Stimulated activated memory B cell treated with anti-CD40 and anti-IgM and Interleukin-4, amounts not matched to agents 10 μg/mL and 1 μg/mL and 100 μg/mL, for 72 hours (primary cell): ENCODE measurements around the gene KCP.

ENCODE experiments used
- ATAC-seq: fragments of 150-1000 bp; cut with Tn5 transposase; 2 replicates; pipeline ENCODE4 v1.10.0; 2021
- H3K27ac Mint-ChIP-seq: one replicate; pipeline ENCODE4 v1.8.0; 2022; ENCODE audit warnings: mild to moderate bottlenecking, mixed read lengths
- H3K27me3 Mint-ChIP-seq: one replicate; pipeline ENCODE4 v1.8.0; 2022; ENCODE audit warnings: mixed read lengths
- H3K36me3 Mint-ChIP-seq: one replicate; pipeline ENCODE4 v1.8.0; 2022; ENCODE audit warnings: mixed read lengths
- H3K4me1 Mint-ChIP-seq: one replicate; pipeline ENCODE4 v1.8.0; 2022; ENCODE audit warnings: mixed read lengths
- H3K4me3 Mint-ChIP-seq: one replicate; pipeline ENCODE4 v1.8.0; 2022; ENCODE audit warnings: mild to moderate bottlenecking, moderate library complexity, mixed read lengths
- H3K9me3 Mint-ChIP-seq: one replicate; pipeline ENCODE4 v1.8.0; 2022; ENCODE audit warnings: mixed read lengths

The KCP gene

DNA sequence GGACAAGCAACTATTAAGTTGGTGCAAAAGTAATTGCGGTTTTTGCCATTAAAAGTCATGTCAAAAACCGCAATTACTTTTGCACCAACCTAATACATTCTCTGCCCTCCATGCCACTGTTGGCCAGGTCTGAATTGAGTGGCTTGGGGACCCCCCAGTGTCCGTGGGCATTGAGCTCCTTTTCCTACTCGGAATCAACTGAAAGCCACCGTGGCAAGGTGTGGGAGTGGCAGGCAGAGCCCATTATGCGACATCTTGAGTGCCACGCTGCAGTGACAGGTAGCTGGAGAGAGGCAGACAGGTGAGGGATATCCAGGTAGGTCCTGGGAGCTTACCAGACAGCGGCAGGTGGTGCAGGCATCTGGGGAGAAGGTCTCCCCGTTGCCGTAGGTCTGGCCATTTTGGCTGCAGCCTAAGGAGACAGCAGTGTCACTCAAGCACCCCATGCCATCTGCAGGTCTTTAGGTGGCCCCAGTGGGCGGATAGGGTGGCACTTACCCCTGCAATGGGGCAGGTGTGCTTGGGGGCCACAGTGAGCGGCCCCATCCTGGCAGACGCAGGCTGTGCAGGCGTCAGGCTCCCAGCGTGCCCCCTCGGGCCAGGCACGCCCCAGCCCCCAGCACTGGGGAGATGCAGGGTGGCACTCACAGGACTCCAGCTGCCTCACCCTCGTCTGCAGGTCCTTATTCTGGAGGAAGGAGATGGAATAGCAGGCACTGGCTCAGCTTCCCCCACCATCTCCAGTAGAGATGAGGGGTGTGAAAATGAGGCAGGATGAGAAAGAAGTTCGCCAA, 3.5 kb downstream of the KCP start:
- no peak overlapping the region for H3K4me3 Mint-ChIP-seq
- no peaks in the 10 kb centered on the region for H3K36me3 Mint-ChIP-seq
- no peak overlapping the region for H3K27ac Mint-ChIP-seq
- peaks cover 53% of the 10 kb centered on the region for H3K4me1 Mint-ChIP-seq
- ATAC-seq, result no peak
- no peaks in the 10 kb centered on the region for H3K9me3 Mint-ChIP-seq
- H3K27me3 Mint-ChIP-seq, result peaks cover 43% of the 10 kb centered on the region

DNA sequence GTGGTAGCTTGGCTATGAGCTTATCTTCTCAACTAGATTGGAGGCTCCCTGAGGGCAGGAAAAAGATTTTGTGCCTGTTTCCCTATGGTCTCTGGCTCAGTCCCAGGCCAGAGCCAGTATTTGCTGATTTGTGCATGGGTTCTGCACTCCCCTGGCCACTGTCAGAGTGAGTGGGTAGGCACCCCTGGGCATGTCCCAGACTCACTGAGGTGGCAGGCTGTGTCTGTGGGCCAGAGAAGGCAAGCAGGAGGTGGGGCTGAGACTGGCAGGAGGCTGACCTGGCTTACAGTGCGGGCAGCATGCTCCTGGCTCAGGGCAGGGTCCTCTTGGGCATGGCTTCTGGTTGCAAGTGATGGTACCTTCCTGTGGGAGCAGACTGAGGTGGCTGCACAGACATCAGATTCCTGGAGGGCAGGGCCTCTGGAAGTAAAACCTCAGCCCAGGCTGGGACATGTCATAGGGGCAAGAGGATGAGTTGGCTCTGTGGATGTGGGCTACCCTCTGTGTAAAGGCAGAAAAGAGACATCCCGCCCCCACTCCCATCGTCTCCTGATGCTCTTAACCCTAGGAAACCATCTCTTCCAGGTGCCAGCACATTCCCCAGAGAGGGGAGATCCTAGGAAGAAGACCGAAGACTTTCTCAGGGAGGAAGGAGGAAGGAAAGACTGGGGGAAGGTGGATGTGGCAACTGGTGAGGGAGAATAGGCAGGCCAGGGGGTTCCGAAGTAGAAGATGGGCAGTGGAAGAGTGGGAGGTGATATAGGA, 4.3 kb downstream of the KCP start:
- no peaks in the 10 kb centered on the region for H3K9me3 Mint-ChIP-seq
- ATAC-seq, result no peak
- peaks cover 45% of the 10 kb centered on the region for H3K4me1 Mint-ChIP-seq
- no peak overlapping the region for H3K4me3 Mint-ChIP-seq
- H3K27ac Mint-ChIP-seq, result peak overlapping the region; percentile 18
- no peaks in the 10 kb centered on the region for H3K36me3 Mint-ChIP-seq
- H3K27me3 Mint-ChIP-seq, result peaks cover 37% of the 10 kb centered on the region

DNA sequence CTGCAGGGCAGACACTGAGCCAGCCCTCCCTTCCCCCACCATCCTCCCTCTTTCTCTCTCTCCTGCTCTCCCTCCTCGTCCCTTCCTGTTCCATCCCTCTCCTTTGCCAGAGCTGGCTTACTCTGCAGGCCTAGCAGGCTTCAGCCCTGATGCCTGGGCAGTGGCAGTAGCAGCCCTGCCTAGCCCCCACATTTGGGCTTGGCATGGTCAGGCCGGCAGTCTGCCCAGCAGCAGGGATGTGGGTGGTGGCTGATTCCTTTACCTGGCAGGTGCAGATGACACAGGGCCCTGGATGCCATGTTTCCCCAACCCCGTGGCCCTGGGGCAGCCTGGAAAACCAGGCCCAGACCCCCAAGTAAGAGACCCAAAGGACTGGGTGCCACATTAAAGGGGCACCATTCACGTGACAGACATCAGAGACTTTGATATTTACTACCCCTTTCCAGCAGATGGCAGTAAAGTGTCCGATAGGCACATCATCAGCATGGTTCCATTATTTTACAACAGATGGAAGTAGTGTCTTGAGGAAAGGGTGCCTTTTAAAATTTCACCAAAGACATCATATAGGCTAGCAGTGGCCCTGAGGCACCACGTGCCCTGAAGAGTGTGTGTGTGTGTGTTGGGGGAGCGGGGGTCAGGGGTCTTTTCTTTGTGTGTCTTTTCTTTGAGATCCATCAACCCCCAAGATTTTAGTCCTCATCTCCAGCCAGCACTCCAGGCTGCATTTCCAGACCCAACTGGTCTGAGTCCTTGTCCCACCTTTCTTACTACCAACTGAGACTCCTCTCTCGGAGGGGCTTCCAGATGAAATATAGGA, 5.9 kb downstream of the KCP start:
- peaks cover 32% of the 10 kb centered on the region for H3K4me1 Mint-ChIP-seq
- H3K9me3 Mint-ChIP-seq, result no peaks in the 10 kb centered on the region
- H3K27me3 Mint-ChIP-seq, result peaks cover 21% of the 10 kb centered on the region
- ATAC-seq, result peak; percentile 71
- H3K4me3 Mint-ChIP-seq, result no peak overlapping the region
- peak overlapping the region; percentile 82 for H3K27ac Mint-ChIP-seq
- H3K36me3 Mint-ChIP-seq, result no peaks in the 10 kb centered on the region

DNA sequence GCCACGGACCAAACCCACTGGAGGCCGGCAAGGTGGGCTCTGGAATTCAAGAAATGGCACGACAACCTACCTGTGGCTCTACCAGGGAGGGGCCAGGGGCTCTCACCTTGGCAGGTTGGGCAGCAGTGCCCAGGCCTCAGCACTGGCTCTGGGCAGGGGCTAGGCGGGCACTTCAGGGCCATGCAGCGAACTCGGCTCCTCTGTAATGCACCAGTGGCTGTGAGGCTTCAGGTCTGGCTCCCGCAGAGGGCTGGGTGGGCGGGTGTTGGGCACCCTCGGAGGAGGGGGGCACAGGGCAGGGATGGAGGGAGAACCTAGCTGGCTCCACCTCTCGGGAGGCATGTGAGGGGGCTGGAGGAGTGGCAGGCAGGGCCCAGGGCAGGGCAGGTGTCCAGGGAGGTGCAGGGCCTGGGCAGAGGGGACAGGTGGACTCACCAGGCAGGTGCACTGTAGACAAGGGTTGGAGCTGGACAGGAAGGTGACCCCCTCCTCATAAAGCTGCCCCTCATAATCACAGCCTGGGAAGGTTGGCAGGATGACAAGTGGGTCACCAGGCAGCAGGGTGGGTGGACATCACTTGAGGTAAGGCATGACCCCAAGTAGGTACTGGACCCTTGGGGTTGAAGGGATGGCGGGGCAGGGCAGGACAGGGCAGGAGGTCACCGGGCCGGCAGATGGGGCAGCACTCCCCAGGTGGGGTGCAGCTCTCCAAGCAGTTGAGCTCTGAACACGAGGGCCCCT, 6.7 kb downstream of the KCP start:
- H3K36me3 Mint-ChIP-seq, result no peaks in the 10 kb centered on the region
- peaks cover 13% of the 10 kb centered on the region for H3K27me3 Mint-ChIP-seq
- peak overlapping the region; percentile 82 for H3K27ac Mint-ChIP-seq
- ATAC-seq, result no peak
- H3K4me1 Mint-ChIP-seq, result peaks cover 28% of the 10 kb centered on the region
- H3K9me3 Mint-ChIP-seq, result no peaks in the 10 kb centered on the region
- no peak overlapping the region for H3K4me3 Mint-ChIP-seq

DNA sequence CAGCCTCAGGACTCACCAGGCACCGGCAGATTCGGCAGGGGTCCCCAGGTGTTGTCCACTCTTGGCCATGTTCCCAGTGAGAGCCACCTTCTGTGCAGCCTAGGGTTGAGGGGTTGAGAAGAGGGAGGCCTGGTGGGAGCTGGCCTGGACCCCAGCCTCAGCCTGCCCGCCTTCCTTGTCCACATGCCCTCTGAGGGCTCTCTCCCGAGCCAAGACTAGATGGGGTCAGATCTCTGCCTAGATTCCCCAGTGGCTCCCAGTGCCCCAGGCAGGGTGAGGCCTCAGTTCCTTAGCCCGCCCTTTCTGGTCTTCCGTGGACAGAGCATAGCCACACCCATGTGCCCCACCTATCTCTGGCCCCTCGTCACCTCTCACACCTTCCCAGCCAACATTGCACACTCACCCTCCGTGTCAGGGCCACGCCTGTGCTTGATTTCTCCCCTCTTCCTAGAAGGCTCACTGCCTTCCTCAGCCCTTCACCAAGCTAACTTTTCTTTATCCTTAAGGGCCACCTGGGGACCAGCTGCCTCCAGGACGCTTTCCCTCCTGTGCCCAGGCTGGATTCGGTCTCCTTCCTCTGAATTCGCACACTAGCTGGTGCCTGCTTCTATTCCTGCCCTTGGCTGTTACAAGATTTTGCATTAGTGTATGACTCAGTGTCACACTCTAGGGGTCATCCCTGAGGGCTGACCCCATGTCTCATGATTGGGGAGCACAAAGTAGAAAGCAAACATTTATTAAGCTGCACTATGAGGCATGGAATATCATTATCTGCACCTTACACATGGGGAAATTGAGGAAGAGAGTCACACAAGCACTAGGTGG, 7.5 kb downstream of the KCP start:
- Mint-ChIP-seq H3K36me3 (peaks cover 6% of the 10 kb centered on the region), H3K9me3 (peaks cover 3% of the 10 kb centered on the region), H3K27me3 (peaks cover 5% of the 10 kb centered on the region), H3K4me1 (peaks cover 24% of the 10 kb centered on the region), H3K27ac (peak overlapping the region; percentile 5), H3K4me3 (no peak overlapping the region)
- ATAC-seq, result no peak

DNA sequence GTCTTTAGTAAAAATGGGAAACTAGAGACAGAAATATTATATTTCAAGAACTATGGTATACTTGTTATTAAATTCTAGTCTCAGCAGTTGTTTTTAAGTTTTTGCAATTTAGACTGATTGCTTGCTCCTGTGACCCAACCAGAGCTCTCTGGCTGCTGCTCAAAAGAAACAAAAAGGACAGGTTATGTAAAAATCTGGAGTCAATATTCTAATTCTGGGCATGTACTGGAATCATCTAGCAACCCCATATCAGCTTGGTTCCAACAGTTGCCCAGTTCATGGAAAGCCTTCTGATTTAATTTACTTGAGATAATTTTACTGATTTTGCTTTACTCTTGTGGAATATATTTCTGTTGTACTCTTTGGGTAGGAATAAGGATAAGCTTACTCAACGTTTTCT, 10.3 kb downstream of the KCP start:
- no peak for ATAC-seq
- Mint-ChIP-seq H3K9me3 (peaks cover 3% of the 10 kb centered on the region), H3K36me3 (peaks cover 6% of the 10 kb centered on the region), H3K27ac (no peak overlapping the region), H3K4me3 (no peak overlapping the region), H3K4me1 (peaks cover 12% of the 10 kb centered on the region), H3K27me3 (no peaks in the 10 kb centered on the region)

DNA sequence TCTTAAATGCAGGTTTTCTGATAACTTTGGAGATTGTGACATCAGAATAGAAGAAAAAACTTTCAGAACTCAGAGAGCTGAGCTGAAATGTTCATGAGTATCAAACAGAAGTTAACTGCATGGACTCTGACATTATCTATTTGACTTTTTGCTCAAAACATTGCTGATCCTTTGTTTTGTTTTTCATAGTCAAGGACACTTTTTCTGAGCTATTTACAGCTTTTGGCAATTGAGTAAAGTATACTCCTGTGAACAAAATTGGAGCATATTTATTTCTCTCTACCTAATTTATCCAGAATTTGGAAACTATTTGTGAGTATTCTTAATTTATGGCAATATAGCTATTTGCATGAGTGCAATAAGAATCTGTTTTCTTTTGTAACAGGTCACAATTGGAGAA, 11.1 kb downstream of the KCP start:
- no peak overlapping the region for H3K27ac Mint-ChIP-seq
- H3K4me3 Mint-ChIP-seq, result no peak overlapping the region
- peaks cover 3% of the 10 kb centered on the region for H3K9me3 Mint-ChIP-seq
- H3K4me1 Mint-ChIP-seq, result peaks cover 3% of the 10 kb centered on the region
- no peak for ATAC-seq
- H3K27me3 Mint-ChIP-seq, result no peaks in the 10 kb centered on the region
- H3K36me3 Mint-ChIP-seq, result peaks cover 6% of the 10 kb centered on the region

DNA sequence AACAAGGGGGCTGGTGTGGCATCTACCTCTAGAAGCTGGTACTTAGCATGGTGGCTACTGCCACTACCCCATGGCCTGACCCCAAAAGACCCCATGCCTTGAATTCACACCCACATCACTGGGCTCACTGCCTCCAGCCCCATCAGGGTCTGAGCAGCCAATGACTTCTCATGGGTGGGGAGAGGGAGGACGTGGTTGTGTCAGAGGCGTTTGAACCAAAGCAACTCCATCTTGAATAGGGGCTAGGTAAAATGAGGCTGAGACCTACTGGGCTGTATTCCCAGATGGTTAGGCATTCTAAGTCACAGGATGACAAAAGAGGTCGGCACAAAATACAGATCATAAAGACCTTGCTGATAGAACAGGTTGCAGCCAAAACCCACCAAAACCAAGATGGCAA, 15.2 kb downstream of the KCP start:
- Mint-ChIP-seq H3K27ac (no peak overlapping the region), H3K9me3 (peaks cover 3% of the 10 kb centered on the region)
- no peak for ATAC-seq

DNA sequence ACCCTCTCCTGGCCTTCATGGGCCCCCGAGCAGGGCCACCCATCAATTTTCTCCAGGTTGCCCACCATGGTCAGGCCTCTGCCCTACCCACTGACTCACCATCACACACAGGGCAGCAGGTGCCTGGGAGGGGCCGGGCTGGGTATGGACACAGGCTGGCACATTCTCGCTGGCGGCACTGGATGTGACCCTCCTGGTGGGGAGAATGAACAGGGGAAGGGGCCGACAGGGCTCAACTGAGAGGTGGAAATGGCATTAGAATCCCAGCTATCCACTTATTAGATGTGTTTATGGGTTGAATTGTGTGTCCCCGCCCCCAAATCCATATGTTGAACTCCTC, 16.4 kb downstream of the KCP start:
- no peaks in the 10 kb centered on the region for H3K4me1 Mint-ChIP-seq
- peaks cover 6% of the 10 kb centered on the region for H3K36me3 Mint-ChIP-seq
- no peak overlapping the region for H3K4me3 Mint-ChIP-seq
- H3K27me3 Mint-ChIP-seq, result peaks cover 9% of the 10 kb centered on the region
- H3K9me3 Mint-ChIP-seq, result peaks cover 3% of the 10 kb centered on the region
- ATAC-seq, result no peak
- no peak overlapping the region for H3K27ac Mint-ChIP-seq

More for the DNA sequence above, 15.2 kb downstream of the KCP start:
- Mint-ChIP-seq H3K4me3 (no peak overlapping the region), H3K36me3 (peaks cover 6% of the 10 kb centered on the region), H3K27me3 (peaks cover under 1% of the 10 kb centered on the region), H3K4me1 (no peaks in the 10 kb centered on the region)

DNA sequence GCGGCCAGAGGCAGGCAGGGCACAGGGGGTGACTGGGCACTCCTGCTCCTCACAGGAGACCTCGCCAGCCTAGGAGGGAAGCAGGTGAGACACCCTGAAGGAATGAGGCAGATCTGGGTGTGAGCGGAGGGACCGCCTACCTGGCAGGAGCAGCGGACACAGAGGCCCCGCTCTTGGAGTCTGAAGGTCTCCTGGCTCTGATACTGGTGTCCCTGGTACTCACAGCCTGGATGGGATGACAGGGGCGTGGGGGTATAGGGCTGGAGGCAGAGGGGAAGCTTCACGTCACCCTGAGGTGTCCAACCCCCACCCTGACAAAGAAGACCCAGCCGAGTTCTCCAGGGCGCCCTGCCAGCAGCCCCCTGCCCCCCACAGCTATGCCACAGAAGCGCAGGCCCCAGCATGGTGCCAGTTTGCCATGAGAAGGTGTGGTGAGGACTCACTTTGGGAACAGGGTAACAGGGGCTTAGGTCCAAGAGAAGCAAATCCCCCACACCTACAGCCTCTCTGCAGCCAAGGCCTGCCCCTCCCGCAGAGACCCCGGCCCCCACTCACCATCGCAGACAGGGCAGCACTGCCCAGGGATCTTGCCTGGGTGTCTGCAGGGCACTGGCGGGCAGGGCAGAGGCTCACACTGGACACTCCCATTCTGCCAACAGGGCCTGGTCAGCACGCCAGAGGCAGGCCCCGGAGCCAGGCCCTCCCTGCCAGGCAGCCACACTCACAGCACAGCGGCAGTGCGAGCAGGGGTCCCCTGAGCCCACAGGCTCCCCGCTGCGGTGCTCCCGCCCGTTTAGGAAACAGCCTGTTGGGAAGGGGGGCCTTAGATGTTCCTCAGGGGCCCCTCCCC, 17.0 kb downstream of the KCP start:
- no peak overlapping the region for H3K27ac Mint-ChIP-seq
- no peak for ATAC-seq
- no peaks in the 10 kb centered on the region for H3K4me1 Mint-ChIP-seq
- peaks cover 1% of the 10 kb centered on the region for H3K9me3 Mint-ChIP-seq
- H3K36me3 Mint-ChIP-seq, result peaks cover 3% of the 10 kb centered on the region
- H3K27me3 Mint-ChIP-seq, result peaks cover 9% of the 10 kb centered on the region
- H3K4me3 Mint-ChIP-seq, result no peak overlapping the region

DNA sequence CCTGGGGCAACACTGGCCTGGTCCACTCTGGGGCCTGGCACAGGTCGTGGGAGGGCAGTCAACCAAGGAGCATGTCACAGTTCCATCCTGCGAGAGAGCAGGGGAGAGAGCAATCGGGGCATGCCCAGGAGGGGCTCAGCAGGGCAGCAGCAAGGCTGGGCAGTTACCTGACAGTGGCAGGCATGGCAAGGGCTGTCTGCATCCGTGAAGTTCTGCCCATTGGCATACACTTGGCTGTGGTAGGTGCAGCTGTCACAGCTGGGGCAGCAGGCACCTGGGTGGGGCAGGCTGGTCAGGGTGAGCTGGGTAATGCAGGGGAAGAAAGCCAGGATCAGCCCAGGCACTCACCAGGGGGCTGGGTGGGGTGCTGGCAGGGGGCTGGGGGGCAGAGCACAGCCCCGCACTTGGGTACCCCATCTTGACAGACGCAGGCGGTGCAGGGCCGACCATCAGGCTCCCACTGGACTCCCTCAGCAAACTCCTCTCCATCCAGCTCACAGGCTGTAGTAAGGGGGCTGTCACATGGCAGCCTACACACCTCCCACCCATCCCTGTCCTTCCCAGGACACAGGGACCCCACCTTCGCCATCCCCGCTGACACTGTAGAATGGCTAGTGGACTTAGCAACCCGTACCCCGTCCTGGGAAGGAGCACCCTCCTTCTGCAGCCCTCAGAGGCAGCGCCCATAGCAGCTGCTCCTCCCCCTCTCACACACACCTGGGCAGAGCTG, 17.8 kb downstream of the KCP start:
- Mint-ChIP-seq H3K27ac (no peak overlapping the region), H3K9me3 (no peaks in the 10 kb centered on the region), H3K36me3 (no peaks in the 10 kb centered on the region), H3K4me3 (no peak overlapping the region), H3K4me1 (no peaks in the 10 kb centered on the region), H3K27me3 (peaks cover 9% of the 10 kb centered on the region)
- ATAC-seq, result no peak

DNA sequence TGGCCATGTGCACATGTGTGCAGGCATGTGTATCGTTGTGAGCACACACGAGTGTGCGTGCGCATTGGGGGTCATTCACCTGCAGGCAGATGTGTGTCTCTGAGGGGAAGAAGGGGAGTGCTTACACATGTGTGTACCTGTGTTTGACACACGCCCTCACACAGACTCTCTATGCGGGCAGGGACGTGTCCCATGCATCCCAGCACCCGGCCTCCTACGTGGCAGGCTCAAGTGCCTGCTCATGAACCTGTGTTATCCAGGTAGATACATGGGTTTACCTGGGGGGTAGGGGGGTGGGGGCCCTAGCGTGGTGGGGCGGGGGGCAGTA, 18.6 kb downstream of the KCP start:
- Mint-ChIP-seq H3K4me1 (no peaks in the 10 kb centered on the region), H3K27me3 (peaks cover 9% of the 10 kb centered on the region), H3K36me3 (no peaks in the 10 kb centered on the region), H3K27ac (no peak overlapping the region), H3K9me3 (no peaks in the 10 kb centered on the region), H3K4me3 (no peak overlapping the region)
- ATAC-seq, result no peak
